HG03558 (cell line): ENCODE measurements around the gene THAP5.
"Not testable (repeated sequence)": the region's sequence is repeated elsewhere in the genome, so short reads cannot be mapped to it uniquely, and the experiment has no call there.

Experiments
- ATAC-seq: cut with Tn5 transposase; IDR thresholded peaks from one replicate; pipeline ENCODE4 v1.9.1; 2021; ENCODE audit warnings: moderate number of reproducible peaks; ENCODE audit not compliant: unreplicated experiment; ENCODE audit errors: extremely low read depth

THAP5 gene

GRCh38 chr7:108585843-108586242 is 16.3 kb upstream of the THAP5 start:
- no peak for ATAC-seq

- ATAC-seq, result no peak
Measured at GRCh38 chr7:108584211-108584610, 14.7 kb upstream of the THAP5 start.

- no peak for ATAC-seq
Measured at GRCh38 chr7:108581655-108582491, 12.4 kb upstream of the THAP5 start.

- no peak for ATAC-seq
Measured at GRCh38 chr7:108580298-108580697, 10.8 kb upstream of the THAP5 start.

- ATAC-seq, result no peak
Measured at GRCh38 chr7:108578937-108579336, 9.4 kb upstream of the THAP5 start.

GRCh38 chr7:108576116-108576515 is 6.6 kb upstream of the THAP5 start:
- no peak for ATAC-seq

GRCh38 chr7:108575156-108575555 is 5.7 kb upstream of the THAP5 start:
- no peak for ATAC-seq

GRCh38 chr7:108572480-108572879 is 3.0 kb upstream of the THAP5 start:
- no peak for ATAC-seq

- peak; percentile 11 for ATAC-seq
Measured at GRCh38 chr7:108570146-108570755, 745 bp upstream of the THAP5 start.

- no peak for ATAC-seq
Measured at GRCh38 chr7:108568801-108569380, 615 bp downstream of the THAP5 start.

- no peak for ATAC-seq
Measured at GRCh38 chr7:108565987-108566386, 3.5 kb downstream of the THAP5 start.

GRCh38 chr7:108561047-108561619 is 8.4 kb downstream of the THAP5 start:
- no peak for ATAC-seq

GRCh38 chr7:108559253-108559652 is 10.3 kb downstream of the THAP5 start:
- ATAC-seq, result no peak

GRCh38 chr7:108557617-108558016 is 11.9 kb downstream of the THAP5 start:
- no peak for ATAC-seq

GRCh38 chr7:108557191-108557590 is 12.3 kb downstream of the THAP5 start:
- no peak for ATAC-seq

GRCh38 chr7:108556665-108557064 is 12.8 kb downstream of the THAP5 start:
- not testable (repeated sequence) for ATAC-seq

- ATAC-seq, result not testable (repeated sequence)
Measured at GRCh38 chr7:108548141-108548896, 21.2 kb downstream of the THAP5 start.

GRCh38 chr7:108541478-108541877 is 28.0 kb downstream of the THAP5 start:
- no peak for ATAC-seq

- not testable (repeated sequence) for ATAC-seq
Measured at GRCh38 chr7:108538685-108539084, 30.8 kb downstream of the THAP5 start.

- not testable (repeated sequence) for ATAC-seq
Measured at GRCh38 chr7:108538236-108538635, 31.3 kb downstream of the THAP5 start.
